Epithelial cell of alveolus of lung (primary cell): ENCODE results near the gene ZNF391. TPM values are rescaled to one million over a fixed set of nuclear protein-coding genes. Genes with fewer than 3 reads are reported as not detected.

ENCODE experiments used
- total RNA-seq: library from RNA; depleted of rRNA; stranded (reverse); fragments of >200 nt; gene quantifications from 2 replicates; pipeline ENCODE4 v1.2.1, GENCODE V29; 2015

Gene ZNF391
- total RNA-seq = 0.91 and 3.3 TPM in 2 replicates

GRCh38 chr6:27388293-27389197, at the start of gene ZNF391:
Gene ZNF391 (plus strand): TSS chr6:27388759. CDS start chr6:27400371, 11,612 bp downstream.

Other genes starting within 250 kb of the ZNF391 start
- 0.39 TPM in 1 of 2 replicates, not detected in the other for gene PRSS16, start 141.1 kb upstream of the ZNF391 start, total RNA-seq
- gene POM121L2, start 76.5 kb upstream of the ZNF391 start, total RNA-seq = not detected in 2 replicates
- 6.6 and 14.2 TPM in 2 replicates for gene ZNF184, start 84.3 kb downstream of the ZNF391 start, total RNA-seq